WTC11 (cell line): ENCODE results near the gene CAMKMT. TPM values are rescaled to one million over a fixed set of nuclear protein-coding genes. Genes with fewer than 3 reads are reported as not detected.

ENCODE experiments used
- ATAC-seq: fragments of 200-7000 bp; cut with Tn5 transposase; 2 replicates; pipeline ENCODE4 v1.10.0; 2021; ENCODE audit warnings: mild to moderate bottlenecking, moderate library complexity
- CTCF ChIA-PET: fragments of 300-600 bp; sonication (Branson Sonifier 250); formaldehyde crosslinking; loops from one replicate; lab custom pipeline; 2021; ENCODE audit warnings: antibody characterized with exemption; lab: Charles Lee
- POLR2A ChIA-PET: fragments of 350-600 bp; sonication (Branson Sonifier 250); formaldehyde crosslinking; loops from one replicate; lab custom pipeline; 2021; ENCODE audit warnings: antibody characterized with exemption; lab: Charles Lee
- DNase-seq: peaks from one replicate; pipeline ENCODE4 v3.0.0; 2021; ENCODE audit warnings: low spot score
- H3K27ac Mint-ChIP-seq: 2 replicates; pipeline ENCODE4 v1.8.0; 2021; ENCODE audit warnings: mixed read lengths
- H3K27me3 Mint-ChIP-seq: 2 replicates; pipeline ENCODE4 v1.8.0; 2021; ENCODE audit warnings: low read depth, mild to moderate bottlenecking, moderate library complexity, mixed read lengths
- H3K36me3 Mint-ChIP-seq: 2 replicates; pipeline ENCODE4 v1.8.0; 2021; ENCODE audit warnings: mixed read lengths
- H3K4me1 Mint-ChIP-seq: 2 replicates; pipeline ENCODE4 v1.8.0; 2022; ENCODE audit warnings: mixed read lengths
- H3K4me3 Mint-ChIP-seq: 2 replicates; pipeline ENCODE4 v1.8.0; 2021; ENCODE audit warnings: mild to moderate bottlenecking, moderate library complexity, mixed read lengths
- H3K9me3 Mint-ChIP-seq: 2 replicates; pipeline ENCODE4 v1.8.0; 2021; ENCODE audit warnings: mixed read lengths
- CBFB ChIP-seq: sonication (generic); formaldehyde crosslinking; IDR thresholded peaks from 2 replicates; pipeline ENCODE4 v1.8.1; 2022; ENCODE audit warnings: mild to moderate bottlenecking, low read depth, missing genetic modification reagents
- CREM ChIP-seq: sonication (generic); formaldehyde crosslinking; IDR thresholded peaks from 2 replicates; pipeline ENCODE4 v1.8.1; 2022; ENCODE audit warnings: mild to moderate bottlenecking, missing genetic modification reagents, moderate library complexity
- FOXP1 ChIP-seq: sonication (generic); formaldehyde crosslinking; IDR thresholded peaks from 2 replicates; pipeline ENCODE4 v1.8.0; 2022; ENCODE audit warnings: missing genetic modification reagents, mild to moderate bottlenecking, moderate library complexity, borderline replicate concordance
- GRHL2 ChIP-seq: fragments of 250-450 bp; sonication (Bioruptor Pico); IDR thresholded peaks from 2 replicates; pipeline ENCODE4 v1.8.0; 2022; ENCODE audit warnings: mild to moderate bottlenecking, moderate library complexity; ENCODE audit not compliant: insufficient replicate concordance, severe bottlenecking
- HMGA2 ChIP-seq: fragments of 250-450 bp; sonication (Bioruptor Pico); IDR thresholded peaks from 2 replicates; pipeline ENCODE4 v1.4.0; 2021; ENCODE audit warnings: mild to moderate bottlenecking, moderate library complexity
- MXD4 ChIP-seq: fragments of 250-450 bp; sonication (Bioruptor Pico); IDR thresholded peaks from 2 replicates; pipeline ENCODE4 v1.8.0; 2021; ENCODE audit warnings: mild to moderate bottlenecking, moderate library complexity, borderline replicate concordance
- MYBL2 ChIP-seq: sonication (generic); formaldehyde crosslinking; IDR thresholded peaks from 2 replicates; pipeline ENCODE4 v1.8.1; 2023; ENCODE audit warnings: mild to moderate bottlenecking, moderate library complexity, missing genetic modification reagents
- NFYB ChIP-seq: sonication (generic); formaldehyde crosslinking; conservative IDR thresholded peaks from 2 replicates; pipeline ENCODE4 v1.8.0; 2022; ENCODE audit warnings: low read depth, missing genetic modification reagents
- PRRX2 ChIP-seq: fragments of 250-450 bp; sonication (Bioruptor Pico); IDR thresholded peaks from 2 replicates; pipeline ENCODE4 v1.8.0; 2021; ENCODE audit warnings: mild to moderate bottlenecking
- RORB ChIP-seq: fragments of 250-450 bp; sonication (Bioruptor Pico); IDR thresholded peaks from 2 replicates; pipeline ENCODE4 v1.9.0; 2021; ENCODE audit warnings: mild to moderate bottlenecking
- SMAD4 ChIP-seq: sonication (generic); formaldehyde crosslinking; IDR thresholded peaks from 2 replicates; pipeline ENCODE4 v1.8.0; 2022; ENCODE audit warnings: mild to moderate bottlenecking, missing genetic modification reagents
- SOX15 ChIP-seq: fragments of 250-450 bp; sonication (Bioruptor Pico); IDR thresholded peaks from 2 replicates; pipeline ENCODE4 v1.9.0; 2021; ENCODE audit warnings: mild to moderate bottlenecking
- ZNF219 ChIP-seq: sonication (generic); formaldehyde crosslinking; IDR thresholded peaks from 2 replicates; pipeline ENCODE4 v1.8.0; 2023; ENCODE audit warnings: missing genetic modification reagents, mild to moderate bottlenecking, borderline replicate concordance
- total RNA-seq: library from RNA; stranded (reverse); gene quantifications from 3 replicates; pipeline ENCODE4 v1.2.3, GENCODE V29; 2021
- TF ChIP-seq, protein P1 (sequence below): sonication (generic); formaldehyde crosslinking; IDR thresholded peaks from 2 replicates; pipeline ENCODE4 v1.8.0; 2022; ENCODE audit warnings: missing genetic modification reagents
- TF ChIP-seq, protein P2 (sequence below): fragments of 250-450 bp; sonication (Bioruptor Pico); IDR thresholded peaks from 2 replicates; pipeline ENCODE4 v2.1.2; 2022; ENCODE audit warnings: mild to moderate bottlenecking, moderate library complexity
- TF ChIP-seq, protein P3 (sequence below): sonication (generic); formaldehyde crosslinking; IDR thresholded peaks from 2 replicates; pipeline ENCODE4 v1.8.0; 2022; ENCODE audit warnings: mild to moderate bottlenecking, missing genetic modification reagents
- TF ChIP-seq, protein P4 (sequence below): sonication (generic); formaldehyde crosslinking; IDR thresholded peaks from 2 replicates; pipeline ENCODE4 v1.8.0; 2023; ENCODE audit warnings: missing genetic modification reagents, mild to moderate bottlenecking, borderline replicate concordance

The CAMKMT gene
- total RNA-seq, 1 experiment from 2014 or later = 20.6 TPM

DNA sequence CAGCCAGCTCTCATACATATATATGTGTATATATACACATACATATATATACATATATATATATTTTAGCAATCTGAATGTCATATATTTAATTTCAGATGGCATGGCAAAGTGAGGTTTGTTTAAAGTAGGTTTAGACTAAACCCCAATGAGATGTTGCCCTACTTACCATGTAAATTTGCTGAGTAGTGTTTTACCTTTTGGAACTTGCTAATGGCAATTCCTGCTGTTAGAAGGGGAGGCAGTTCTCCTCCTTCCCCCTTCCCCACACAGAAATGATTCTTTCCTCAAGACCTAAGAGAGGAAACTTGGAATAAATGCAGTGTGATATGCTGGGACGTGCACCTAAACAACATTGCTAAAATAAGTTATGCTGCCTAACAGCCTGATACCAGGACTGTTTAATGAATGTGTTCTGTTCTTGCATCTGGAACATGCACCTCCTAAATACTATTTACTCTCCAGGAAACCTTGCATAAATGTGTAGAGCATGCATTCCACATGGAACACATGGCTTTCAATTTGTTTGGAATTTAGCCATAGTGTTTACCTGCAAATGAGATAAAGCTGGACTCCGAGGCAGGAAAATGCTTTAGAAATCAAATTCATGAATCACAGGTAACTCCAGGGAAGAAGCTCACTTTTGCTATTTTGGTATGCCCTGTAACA is 326.8 kb downstream of the CAMKMT start:
- DNase-seq (no peak), ATAC-seq (no peak)
- TF ChIP-seq CBFB = no peak
- no peak for TF ChIP-seq PRRX2 (CRISPR knock-in tag)
- no peaks in the 10 kb centered on the region for H3K36me3 Mint-ChIP-seq
- no peak overlapping the region for H3K4me3 Mint-ChIP-seq
- H3K4me1 Mint-ChIP-seq = peaks cover 7% of the 10 kb centered on the region
- CTCF ChIA-PET = no interaction called here
- H3K27ac Mint-ChIP-seq = no peak overlapping the region
- POLR2A ChIA-PET = no interaction called here
- no peaks in the 10 kb centered on the region for H3K27me3 Mint-ChIP-seq
- H3K9me3 Mint-ChIP-seq = no peaks in the 10 kb centered on the region

DNA sequence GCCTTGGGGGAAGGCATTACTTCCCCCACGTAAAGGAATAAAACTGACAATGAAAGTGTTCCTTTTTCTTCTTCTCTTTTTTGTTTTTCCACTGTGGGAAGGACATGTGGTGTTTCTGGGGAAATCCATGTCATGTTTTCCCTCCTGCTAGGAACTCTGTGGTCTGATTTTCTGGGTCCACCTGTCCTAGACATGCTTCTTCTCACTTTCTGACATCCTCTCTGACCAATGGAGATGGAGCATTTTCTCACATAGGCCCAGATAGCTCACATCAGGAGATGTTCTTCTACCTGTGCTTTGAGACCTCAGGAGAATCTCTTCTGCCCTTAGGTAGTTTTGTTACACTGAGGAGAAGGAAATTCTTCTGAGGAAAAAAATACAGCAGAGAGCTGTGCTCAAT is 327.8 kb downstream of the CAMKMT start:
- Mint-ChIP-seq H3K4me1 (peaks cover 7% of the 10 kb centered on the region), H3K36me3 (no peaks in the 10 kb centered on the region), H3K27ac (no peak overlapping the region), H3K4me3 (no peak overlapping the region), H3K9me3 (no peaks in the 10 kb centered on the region), H3K27me3 (no peaks in the 10 kb centered on the region)
- POLR2A ChIA-PET = no interaction called here
- DNase-seq (no peak), ATAC-seq (no peak)
- TF ChIP-seq RORB (CRISPR knock-in tag) (no peak), HMGA2 (CRISPR knock-in tag) (no peak), MYBL2 (no peak), NFYB (no peak), MXD4 (CRISPR knock-in tag) (no peak), SMAD4 (no peak), ZNF219 (CRISPR knock-in tag) (no peak), CBFB (no peak), FOXP1 (CRISPR knock-in tag) (no peak), SOX15 (CRISPR knock-in tag) (no peak), CREM (CRISPR knock-in tag) (no peak), GRHL2 (CRISPR knock-in tag) (no peak)
- TF ChIP-seq, protein P1, sequence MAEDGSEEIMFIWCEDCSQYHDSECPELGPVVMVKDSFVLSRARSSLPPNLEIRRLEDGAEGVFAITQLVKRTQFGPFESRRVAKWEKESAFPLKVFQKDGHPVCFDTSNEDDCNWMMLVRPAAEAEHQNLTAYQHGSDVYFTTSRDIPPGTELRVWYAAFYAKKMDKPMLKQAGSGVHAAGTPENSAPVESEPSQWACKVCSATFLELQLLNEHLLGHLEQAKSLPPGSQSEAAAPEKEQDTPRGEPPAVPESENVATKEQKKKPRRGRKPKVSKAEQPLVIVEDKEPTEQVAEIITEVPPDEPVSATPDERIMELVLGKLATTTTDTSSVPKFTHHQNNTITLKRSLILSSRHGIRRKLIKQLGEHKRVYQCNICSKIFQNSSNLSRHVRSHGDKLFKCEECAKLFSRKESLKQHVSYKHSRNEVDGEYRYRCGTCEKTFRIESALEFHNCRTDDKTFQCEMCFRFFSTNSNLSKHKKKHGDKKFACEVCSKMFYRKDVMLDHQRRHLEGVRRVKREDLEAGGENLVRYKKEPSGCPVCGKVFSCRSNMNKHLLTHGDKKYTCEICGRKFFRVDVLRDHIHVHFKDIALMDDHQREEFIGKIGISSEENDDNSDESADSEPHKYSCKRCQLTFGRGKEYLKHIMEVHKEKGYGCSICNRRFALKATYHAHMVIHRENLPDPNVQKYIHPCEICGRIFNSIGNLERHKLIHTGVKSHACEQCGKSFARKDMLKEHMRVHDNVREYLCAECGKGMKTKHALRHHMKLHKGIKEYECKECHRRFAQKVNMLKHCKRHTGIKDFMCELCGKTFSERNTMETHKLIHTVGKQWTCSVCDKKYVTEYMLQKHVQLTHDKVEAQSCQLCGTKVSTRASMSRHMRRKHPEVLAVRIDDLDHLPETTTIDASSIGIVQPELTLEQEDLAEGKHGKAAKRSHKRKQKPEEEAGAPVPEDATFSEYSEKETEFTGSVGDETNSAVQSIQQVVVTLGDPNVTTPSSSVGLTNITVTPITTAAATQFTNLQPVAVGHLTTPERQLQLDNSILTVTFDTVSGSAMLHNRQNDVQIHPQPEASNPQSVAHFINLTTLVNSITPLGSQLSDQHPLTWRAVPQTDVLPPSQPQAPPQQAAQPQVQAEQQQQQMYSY (CRISPR knock-in tag) = no peak; the same call in 1 of the 2 replicates
- TF ChIP-seq, protein P2, sequence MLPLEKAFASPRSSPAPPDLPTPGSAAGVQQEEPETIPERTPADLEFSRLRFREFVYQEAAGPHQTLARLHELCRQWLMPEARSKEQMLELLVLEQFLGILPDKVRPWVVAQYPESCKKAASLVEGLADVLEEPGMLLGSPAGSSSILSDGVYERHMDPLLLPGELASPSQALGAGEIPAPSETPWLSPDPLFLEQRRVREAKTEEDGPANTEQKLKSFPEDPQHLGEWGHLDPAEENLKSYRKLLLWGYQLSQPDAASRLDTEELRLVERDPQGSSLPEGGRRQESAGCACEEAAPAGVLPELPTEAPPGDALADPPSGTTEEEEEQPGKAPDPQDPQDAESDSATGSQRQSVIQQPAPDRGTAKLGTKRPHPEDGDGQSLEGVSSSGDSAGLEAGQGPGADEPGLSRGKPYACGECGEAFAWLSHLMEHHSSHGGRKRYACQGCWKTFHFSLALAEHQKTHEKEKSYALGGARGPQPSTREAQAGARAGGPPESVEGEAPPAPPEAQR = no peak
- TF ChIP-seq, protein P3, sequence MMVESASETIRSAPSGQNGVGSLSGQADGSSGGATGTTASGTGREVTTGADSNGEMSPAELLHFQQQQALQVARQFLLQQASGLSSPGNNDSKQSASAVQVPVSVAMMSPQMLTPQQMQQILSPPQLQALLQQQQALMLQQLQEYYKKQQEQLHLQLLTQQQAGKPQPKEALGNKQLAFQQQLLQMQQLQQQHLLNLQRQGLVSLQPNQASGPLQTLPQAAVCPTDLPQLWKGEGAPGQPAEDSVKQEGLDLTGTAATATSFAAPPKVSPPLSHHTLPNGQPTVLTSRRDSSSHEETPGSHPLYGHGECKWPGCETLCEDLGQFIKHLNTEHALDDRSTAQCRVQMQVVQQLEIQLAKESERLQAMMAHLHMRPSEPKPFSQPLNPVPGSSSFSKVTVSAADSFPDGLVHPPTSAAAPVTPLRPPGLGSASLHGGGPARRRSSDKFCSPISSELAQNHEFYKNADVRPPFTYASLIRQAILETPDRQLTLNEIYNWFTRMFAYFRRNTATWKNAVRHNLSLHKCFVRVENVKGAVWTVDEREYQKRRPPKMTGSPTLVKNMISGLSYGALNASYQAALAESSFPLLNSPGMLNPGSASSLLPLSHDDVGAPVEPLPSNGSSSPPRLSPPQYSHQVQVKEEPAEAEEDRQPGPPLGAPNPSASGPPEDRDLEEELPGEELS (CRISPR knock-in tag) = no peak
- TF ChIP-seq, protein P4, sequence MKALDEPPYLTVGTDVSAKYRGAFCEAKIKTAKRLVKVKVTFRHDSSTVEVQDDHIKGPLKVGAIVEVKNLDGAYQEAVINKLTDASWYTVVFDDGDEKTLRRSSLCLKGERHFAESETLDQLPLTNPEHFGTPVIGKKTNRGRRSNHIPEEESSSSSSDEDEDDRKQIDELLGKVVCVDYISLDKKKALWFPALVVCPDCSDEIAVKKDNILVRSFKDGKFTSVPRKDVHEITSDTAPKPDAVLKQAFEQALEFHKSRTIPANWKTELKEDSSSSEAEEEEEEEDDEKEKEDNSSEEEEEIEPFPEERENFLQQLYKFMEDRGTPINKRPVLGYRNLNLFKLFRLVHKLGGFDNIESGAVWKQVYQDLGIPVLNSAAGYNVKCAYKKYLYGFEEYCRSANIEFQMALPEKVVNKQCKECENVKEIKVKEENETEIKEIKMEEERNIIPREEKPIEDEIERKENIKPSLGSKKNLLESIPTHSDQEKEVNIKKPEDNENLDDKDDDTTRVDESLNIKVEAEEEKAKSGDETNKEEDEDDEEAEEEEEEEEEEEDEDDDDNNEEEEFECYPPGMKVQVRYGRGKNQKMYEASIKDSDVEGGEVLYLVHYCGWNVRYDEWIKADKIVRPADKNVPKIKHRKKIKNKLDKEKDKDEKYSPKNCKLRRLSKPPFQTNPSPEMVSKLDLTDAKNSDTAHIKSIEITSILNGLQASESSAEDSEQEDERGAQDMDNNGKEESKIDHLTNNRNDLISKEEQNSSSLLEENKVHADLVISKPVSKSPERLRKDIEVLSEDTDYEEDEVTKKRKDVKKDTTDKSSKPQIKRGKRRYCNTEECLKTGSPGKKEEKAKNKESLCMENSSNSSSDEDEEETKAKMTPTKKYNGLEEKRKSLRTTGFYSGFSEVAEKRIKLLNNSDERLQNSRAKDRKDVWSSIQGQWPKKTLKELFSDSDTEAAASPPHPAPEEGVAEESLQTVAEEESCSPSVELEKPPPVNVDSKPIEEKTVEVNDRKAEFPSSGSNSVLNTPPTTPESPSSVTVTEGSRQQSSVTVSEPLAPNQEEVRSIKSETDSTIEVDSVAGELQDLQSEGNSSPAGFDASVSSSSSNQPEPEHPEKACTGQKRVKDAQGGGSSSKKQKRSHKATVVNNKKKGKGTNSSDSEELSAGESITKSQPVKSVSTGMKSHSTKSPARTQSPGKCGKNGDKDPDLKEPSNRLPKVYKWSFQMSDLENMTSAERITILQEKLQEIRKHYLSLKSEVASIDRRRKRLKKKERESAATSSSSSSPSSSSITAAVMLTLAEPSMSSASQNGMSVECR = no peak
- CTCF ChIA-PET = no interaction called here
